ENCODE measurements around the gene MBNL1.

MBNL1 gene

DNA sequence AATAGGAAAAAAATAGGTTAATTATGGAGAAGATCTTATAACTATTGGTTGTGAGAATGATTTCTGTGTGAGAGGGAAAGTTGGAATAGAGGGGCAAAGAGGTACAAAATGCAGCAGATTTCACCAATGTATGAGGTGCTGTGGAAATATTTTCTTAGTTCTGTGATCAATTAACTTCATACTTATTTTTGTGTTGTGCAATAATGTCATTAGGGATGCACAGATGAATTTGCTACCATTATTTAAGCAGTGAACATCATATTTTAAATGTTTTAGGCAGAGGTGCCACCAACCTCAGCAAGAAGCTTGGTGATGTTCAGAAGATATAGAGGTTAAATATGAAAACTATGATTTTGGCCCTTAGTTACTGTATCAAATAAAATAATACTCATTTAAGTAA is 21.6 kb downstream of the MBNL1 start:
- Histone ChIP-seq H3K4me3 (ENCODE audit: low read length) (no peak overlapping the region), H3K27me3 (replicated peaks; ENCODE audit: insufficient read depth, low read length) (no peaks in the 10 kb centered on the region), H3K79me2 (ENCODE audit: low read length) (peaks cover 97% of the 10 kb centered on the region), H3K4me2 (ENCODE audit: low read depth, low read length) (no peak overlapping the region), H3K9me3 (replicated peaks; ENCODE audit: insufficient read depth, low read length) (no peaks in the 10 kb centered on the region), H3K27ac (ENCODE audit: low read length) (no peak overlapping the region), H4K20me1 (ENCODE audit: insufficient read depth, low read length) (peaks cover 69% of the 10 kb centered on the region), H3K4me1 (ENCODE audit: low read length) (peaks cover 35% of the 10 kb centered on the region), H3K9me2 (replicated peaks; ENCODE audit: insufficient read depth, low read length) (no peaks in the 10 kb centered on the region), H3K36me3 (replicated peaks; ENCODE audit: insufficient read depth, low read length) (no peaks in the 10 kb centered on the region; the same call in 1 of the 2 replicates), H3K9ac (ENCODE audit: low read length) (no peak overlapping the region), H2AFZ (ENCODE audit: low read length) (no peak overlapping the region), H3F3A (ENCODE audit: insufficient read depth, low read length) (0 out of 2 replicates have a peak, but pooled peaks cover 6% of the 10 kb centered on the region)
- no peak for DNase-seq
- TF ChIP-seq EZH2 (optimal IDR thresholded peaks at IDR 0.05; ENCODE audit: low read depth, low read length) (no peak), EZH2phosphoT487 (IDR thresholded peaks at IDR 0.05; ENCODE audit: low read length) (no peak)
- TF ChIP-seq, protein P1, sequence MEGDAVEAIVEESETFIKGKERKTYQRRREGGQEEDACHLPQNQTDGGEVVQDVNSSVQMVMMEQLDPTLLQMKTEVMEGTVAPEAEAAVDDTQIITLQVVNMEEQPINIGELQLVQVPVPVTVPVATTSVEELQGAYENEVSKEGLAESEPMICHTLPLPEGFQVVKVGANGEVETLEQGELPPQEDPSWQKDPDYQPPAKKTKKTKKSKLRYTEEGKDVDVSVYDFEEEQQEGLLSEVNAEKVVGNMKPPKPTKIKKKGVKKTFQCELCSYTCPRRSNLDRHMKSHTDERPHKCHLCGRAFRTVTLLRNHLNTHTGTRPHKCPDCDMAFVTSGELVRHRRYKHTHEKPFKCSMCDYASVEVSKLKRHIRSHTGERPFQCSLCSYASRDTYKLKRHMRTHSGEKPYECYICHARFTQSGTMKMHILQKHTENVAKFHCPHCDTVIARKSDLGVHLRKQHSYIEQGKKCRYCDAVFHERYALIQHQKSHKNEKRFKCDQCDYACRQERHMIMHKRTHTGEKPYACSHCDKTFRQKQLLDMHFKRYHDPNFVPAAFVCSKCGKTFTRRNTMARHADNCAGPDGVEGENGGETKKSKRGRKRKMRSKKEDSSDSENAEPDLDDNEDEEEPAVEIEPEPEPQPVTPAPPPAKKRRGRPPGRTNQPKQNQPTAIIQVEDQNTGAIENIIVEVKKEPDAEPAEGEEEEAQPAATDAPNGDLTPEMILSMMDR (IDR thresholded peaks at IDR 0.05; ENCODE audit: low read length), result no peak

DNA sequence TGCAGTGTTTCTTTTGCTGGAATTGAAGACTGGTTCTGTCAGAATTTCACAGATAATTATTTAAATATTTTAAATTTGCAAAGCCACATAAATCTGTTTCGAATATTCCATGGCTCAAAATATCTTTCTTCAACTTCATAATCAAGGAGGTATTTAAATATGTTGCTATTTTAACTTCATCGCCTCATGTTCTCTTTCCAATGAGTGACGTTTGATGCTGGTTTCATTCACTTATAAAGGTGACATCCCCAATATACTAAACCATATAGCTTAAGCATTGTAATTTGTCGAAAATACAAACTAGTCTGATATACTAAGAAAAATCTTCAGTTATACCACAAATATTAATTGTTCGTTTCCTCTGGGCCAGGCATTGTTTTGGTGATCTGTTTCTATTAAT is 22.5 kb downstream of the MBNL1 start:
- H3K36me3 ChIP-seq (replicated peaks; ENCODE audit: insufficient read depth, low read length), result no peaks in the 10 kb centered on the region; the same call in 1 of the 2 replicates
- H3K9ac ChIP-seq (ENCODE audit: low read length), result no peak overlapping the region
- H3K4me1 ChIP-seq (ENCODE audit: low read length), result peaks cover 39% of the 10 kb centered on the region
- H3K79me2 ChIP-seq (ENCODE audit: low read length), result peaks cover 98% of the 10 kb centered on the region
- no peak overlapping the region for H3K4me2 ChIP-seq (ENCODE audit: low read depth, low read length)
- TF ChIP-seq, protein P1 (IDR thresholded peaks at IDR 0.05; ENCODE audit: low read length), result no peak
- TF ChIP-seq EZH2phosphoT487 (IDR thresholded peaks at IDR 0.05; ENCODE audit: low read length), result no peak
- no peak for TF ChIP-seq EZH2 (optimal IDR thresholded peaks at IDR 0.05; ENCODE audit: low read depth, low read length)
- H3F3A ChIP-seq (ENCODE audit: insufficient read depth, low read length), result 0 out of 2 replicates have a peak, but pooled peaks cover 6% of the 10 kb centered on the region
- H3K9me3 ChIP-seq (replicated peaks; ENCODE audit: insufficient read depth, low read length), result no peaks in the 10 kb centered on the region
- H3K4me3 ChIP-seq (ENCODE audit: low read length), result no peak overlapping the region
- DNase-seq, result no peak
- H3K27ac ChIP-seq (ENCODE audit: low read length), result no peak overlapping the region
- H4K20me1 ChIP-seq (ENCODE audit: insufficient read depth, low read length), result peaks cover 78% of the 10 kb centered on the region
- no peaks in the 10 kb centered on the region for H3K9me2 ChIP-seq (replicated peaks; ENCODE audit: insufficient read depth, low read length)
- no peak overlapping the region for H2AFZ ChIP-seq (ENCODE audit: low read length)
- no peaks in the 10 kb centered on the region for H3K27me3 ChIP-seq (replicated peaks; ENCODE audit: insufficient read depth, low read length)

DNA sequence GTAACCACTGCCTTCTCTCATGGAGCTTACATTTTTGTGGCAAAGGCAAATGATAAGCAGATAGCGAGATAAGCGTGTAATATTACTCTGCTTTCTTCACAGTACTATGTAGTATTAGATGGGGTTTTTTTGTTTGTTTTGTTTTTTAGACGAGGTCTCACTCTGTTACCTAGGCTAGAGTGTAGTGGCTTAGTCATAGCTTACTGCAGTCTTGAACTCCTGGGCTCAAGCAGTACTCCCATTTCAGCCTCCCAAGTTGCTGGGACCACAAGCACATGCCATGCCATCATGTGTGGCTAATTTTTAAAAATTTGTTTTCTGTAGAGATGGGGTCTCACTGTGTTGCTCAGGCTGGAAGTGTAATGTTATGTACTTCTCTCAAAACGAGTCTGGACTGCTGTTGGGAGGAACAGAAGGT is 22.9 kb downstream of the MBNL1 start:
- DNase-seq, result no peak
- TF ChIP-seq EZH2phosphoT487 (IDR thresholded peaks at IDR 0.05; ENCODE audit: low read length), result no peak
- TF ChIP-seq, protein P1 (IDR thresholded peaks at IDR 0.05; ENCODE audit: low read length), result no peak
- Histone ChIP-seq H3K4me1 (ENCODE audit: low read length) (peaks cover 40% of the 10 kb centered on the region), H3K27ac (ENCODE audit: low read length) (no peak overlapping the region), H3K79me2 (ENCODE audit: low read length) (peaks cover 100% of the 10 kb centered on the region), H4K20me1 (ENCODE audit: insufficient read depth, low read length) (peaks cover 82% of the 10 kb centered on the region), H3K9me2 (replicated peaks; ENCODE audit: insufficient read depth, low read length) (no peaks in the 10 kb centered on the region), H3K4me2 (ENCODE audit: low read depth, low read length) (no peak overlapping the region), H2AFZ (ENCODE audit: low read length) (no peak overlapping the region), H3K36me3 (replicated peaks; ENCODE audit: insufficient read depth, low read length) (no peaks in the 10 kb centered on the region; the same call in 1 of the 2 replicates), H3K4me3 (ENCODE audit: low read length) (no peak overlapping the region), H3K9ac (ENCODE audit: low read length) (no peak overlapping the region), H3K9me3 (replicated peaks; ENCODE audit: insufficient read depth, low read length) (no peaks in the 10 kb centered on the region), H3K27me3 (replicated peaks; ENCODE audit: insufficient read depth, low read length) (no peaks in the 10 kb centered on the region), H3F3A (ENCODE audit: insufficient read depth, low read length) (0 out of 2 replicates have a peak, but pooled peaks cover 6% of the 10 kb centered on the region)
